GM21786 (cell line): ENCODE data around the gene TAOK1.
"Not testable (repeated sequence)": the region's sequence is repeated elsewhere in the genome, so short reads cannot be mapped to it uniquely, and the experiment has no call there.

Experiments
- ATAC-seq: cut with Tn5 transposase; IDR thresholded peaks from one replicate; pipeline ENCODE4 v1.9.1; 2021; ENCODE audit not compliant: unreplicated experiment

TAOK1 gene

GRCh38 chr17:29389982-29390850, at the start of gene TAOK1:
TSS of gene TAOK1 (plus strand) at chr17:29390363. CDS start at chr17:29451549, 61,186 bp downstream.
- ATAC-seq, result peak; percentile 75

- ATAC-seq, result no peak
Observed at GRCh38 chr17:29341726-29342125, 48.4 kb upstream of the TAOK1 start.

- ATAC-seq, result no peak
Observed at GRCh38 chr17:29342158-29342765, 47.9 kb upstream of the TAOK1 start.

- no peak for ATAC-seq
Observed at GRCh38 chr17:29344201-29344856, 45.8 kb upstream of the TAOK1 start.

- no peak for ATAC-seq
Observed at GRCh38 chr17:29345066-29345465, 45.1 kb upstream of the TAOK1 start.

GRCh38 chr17:29345470-29345869, 44.7 kb upstream of the TAOK1 start:
- ATAC-seq, result not testable (repeated sequence)

GRCh38 chr17:29346462-29346861, 43.7 kb upstream of the TAOK1 start:
- no peak for ATAC-seq

GRCh38 chr17:29347831-29348629, 42.1 kb upstream of the TAOK1 start:
- ATAC-seq, result no peak

GRCh38 chr17:29349409-29349808, 40.8 kb upstream of the TAOK1 start:
- no peak for ATAC-seq

- ATAC-seq, result no peak
Observed at GRCh38 chr17:29352146-29352545, 38.0 kb upstream of the TAOK1 start.

- no peak for ATAC-seq
Observed at GRCh38 chr17:29357232-29357631, 32.9 kb upstream of the TAOK1 start.

- ATAC-seq, result no peak
Observed at GRCh38 chr17:29357821-29358232, 32.3 kb upstream of the TAOK1 start.

GRCh38 chr17:29358416-29358815, 31.7 kb upstream of the TAOK1 start:
- ATAC-seq, result no peak

GRCh38 chr17:29359777-29360176, 30.4 kb upstream of the TAOK1 start:
- ATAC-seq, result no peak

GRCh38 chr17:29363716-29364115, 26.4 kb upstream of the TAOK1 start:
- ATAC-seq, result no peak

GRCh38 chr17:29364691-29365090, 25.5 kb upstream of the TAOK1 start:
- no peak for ATAC-seq

GRCh38 chr17:29368161-29368560, 22.0 kb upstream of the TAOK1 start:
- no peak for ATAC-seq

GRCh38 chr17:29368926-29369325, 21.2 kb upstream of the TAOK1 start:
- no peak for ATAC-seq

- no peak for ATAC-seq
Observed at GRCh38 chr17:29369831-29370735, 20.1 kb upstream of the TAOK1 start.

GRCh38 chr17:29376667-29377270, 13.4 kb upstream of the TAOK1 start:
- no peak for ATAC-seq
